ENCODE results near the gene OVCH2.

OVCH2 gene

GRCh38 chr11:7642747-7643146 is 63.5 kb downstream of the OVCH2 start:
- no peak for TF ChIP-seq ELF4 (IDR thresholded peaks at IDR 0.05)
- TF ChIP-seq SUZ12 (IDR thresholded peaks at IDR 0.05) = no peak
- no peak for TF ChIP-seq ARNT (IDR thresholded peaks at IDR 0.05)
- ChIA-PET CTCF (no interaction called here), POLR2A (no interaction called here)
- DNase-seq (ENCODE audit: extremely low spot score) = no peak

- CTCF ChIA-PET = no interaction called here
- no peak for DNase-seq (ENCODE audit: extremely low spot score)
- POLR2A ChIA-PET = no interaction called here
- TF ChIP-seq CTBP1 (IDR thresholded peaks at IDR 0.05; ENCODE audit: borderline replicate concordance) (no peak), FOXK2 (IDR thresholded peaks at IDR 0.05) (no peak), L3MBTL2 (conservative IDR thresholded peaks at IDR 0.05) (no peak), NFRKB (IDR thresholded peaks at IDR 0.05) (no peak), ZNF384 (IDR thresholded peaks at IDR 0.05) (no peak), ARNT (IDR thresholded peaks at IDR 0.05) (no peak), HDGF (IDR thresholded peaks at IDR 0.05; ENCODE audit: borderline replicate concordance) (no peak), FOXM1 (IDR thresholded peaks at IDR 0.05; ENCODE audit: borderline replicate concordance) (no peak), SP1 (IDR thresholded peaks at IDR 0.05) (no peak), PKNOX1 (IDR thresholded peaks at IDR 0.05) (no peak), LEF1 (IDR thresholded peaks at IDR 0.05; ENCODE audit: borderline replicate concordance) (no peak), BHLHE40 (IDR thresholded peaks at IDR 0.05; ENCODE audit: borderline replicate concordance) (no peak), SUZ12 (IDR thresholded peaks at IDR 0.05) (no peak), TARDBP (IDR thresholded peaks at IDR 0.05) (no peak)
Observed at GRCh38 chr11:7640816-7641215, 65.5 kb downstream of the OVCH2 start.

GRCh38 chr11:7639643-7640025 is 66.6 kb downstream of the OVCH2 start:
- ChIA-PET POLR2A (no interaction called here), CTCF (no interaction called here)
- TF ChIP-seq FOXM1 (IDR thresholded peaks at IDR 0.05; ENCODE audit: borderline replicate concordance) (no peak), PKNOX1 (IDR thresholded peaks at IDR 0.05) (no peak), FOXA1 (IDR thresholded peaks at IDR 0.05) (no peak), ZNF384 (IDR thresholded peaks at IDR 0.05) (no peak), ARNT (IDR thresholded peaks at IDR 0.05) (no peak), FOXK2 (IDR thresholded peaks at IDR 0.05) (no peak), SP1 (IDR thresholded peaks at IDR 0.05) (no peak), BHLHE40 (IDR thresholded peaks at IDR 0.05; ENCODE audit: borderline replicate concordance) (no peak), HDGF (IDR thresholded peaks at IDR 0.05; ENCODE audit: borderline replicate concordance) (no peak), LEF1 (IDR thresholded peaks at IDR 0.05; ENCODE audit: borderline replicate concordance) (no peak), CTBP1 (IDR thresholded peaks at IDR 0.05; ENCODE audit: borderline replicate concordance) (no peak), L3MBTL2 (conservative IDR thresholded peaks at IDR 0.05) (no peak), TARDBP (IDR thresholded peaks at IDR 0.05) (no peak)
- no peak for DNase-seq (ENCODE audit: extremely low spot score)

All from HEK293T (cell line).